Measurements from ENCODE around the gene AKR1C2.

GRCh38 chr10:4983615-4984216 is 19.9 kb downstream of the AKR1C2 start:
- TF ChIP-seq EZH2 (IDR thresholded peaks at IDR 0.05) (no peak), CTCF (IDR thresholded peaks at IDR 0.05) (no peak), EZH2phosphoT487 (IDR thresholded peaks at IDR 0.05) (no peak)
